Measurements from ENCODE around the gene ACSM5.
"Not testable (repeated sequence)": the region's sequence is repeated elsewhere in the genome, so short reads cannot be mapped to it uniquely, and the experiment has no call there.

DNA sequence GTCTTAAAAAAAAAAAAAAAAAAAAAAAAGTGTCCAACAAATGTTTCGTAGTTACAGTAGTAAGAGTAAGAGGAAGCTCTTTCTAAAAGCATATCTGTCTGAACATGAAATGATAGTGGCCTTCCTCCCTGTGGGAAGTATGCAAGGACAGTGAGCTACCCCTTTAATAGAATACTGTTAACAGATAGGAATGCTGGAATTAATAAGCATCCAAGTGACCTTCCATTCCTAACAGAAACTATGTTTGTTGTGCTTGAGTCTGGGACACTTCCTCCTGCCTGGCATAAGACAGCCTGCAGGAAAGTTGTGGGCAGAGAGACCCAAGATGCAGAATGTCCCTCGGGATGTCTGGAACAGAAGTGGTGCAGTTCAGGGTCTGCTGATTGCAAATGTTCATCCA lies 29.6 kb downstream of the ACSM5 start:
- not testable (repeated sequence) for TF ChIP-seq EZH2 (IDR thresholded peaks at IDR 0.05; ENCODE audit: insufficient read depth, poor library complexity, severe bottlenecking); EZH2phosphoT487 (IDR thresholded peaks at IDR 0.05; ENCODE audit: insufficient read depth, low read depth)

Data from GM23248 (cell line).